Brain microvascular endothelial cell (primary cell): Measurements from ENCODE around the gene HACE1.

Source experiments
- DNase-seq: peaks from one replicate; pipeline ENCODE4 v3.0.0-alpha.2; 2020
- H3K27ac ChIP-seq: fragments of 250-450 bp; sonication (Bioruptor Pico); 2 replicates; pipeline ENCODE4 v1.5.1; 2020; ENCODE audit warnings: mild to moderate bottlenecking, moderate library complexity
- H3K27me3 ChIP-seq: fragments of 250-450 bp; sonication (Bioruptor Pico); replicated peaks from 2 replicates; pipeline ENCODE4 v1.5.1; 2020; ENCODE audit warnings: mild to moderate bottlenecking
- H3K36me3 ChIP-seq: fragments of 250-450 bp; sonication (Bioruptor Pico); replicated peaks from 2 replicates; pipeline ENCODE4 v1.5.1; 2020; ENCODE audit warnings: mild to moderate bottlenecking
- H3K4me3 ChIP-seq: 2 replicates; pipeline ENCODE4 v1.5.1; 2011; ENCODE audit warnings: low read depth, mild to moderate bottlenecking, control low read depth, low read length, moderate library complexity
- in situ Hi-C: cut with HindIII; loops from 2 replicates; pipeline ENCODE4 v1.10.0; 2017; ENCODE audit warnings: low sequenced_read_pairs, low pct_ligation_motif_present
- TF ChIP-seq, protein P1 (sequence below): IDR thresholded peaks from 2 replicates; pipeline ENCODE4 v1.5.1; 2011; ENCODE audit warnings: low read depth, mild to moderate bottlenecking, moderate library complexity, low read length, control low read depth, inconsistent platforms; ENCODE audit errors: missing control alignments

Gene HACE1

DNA sequence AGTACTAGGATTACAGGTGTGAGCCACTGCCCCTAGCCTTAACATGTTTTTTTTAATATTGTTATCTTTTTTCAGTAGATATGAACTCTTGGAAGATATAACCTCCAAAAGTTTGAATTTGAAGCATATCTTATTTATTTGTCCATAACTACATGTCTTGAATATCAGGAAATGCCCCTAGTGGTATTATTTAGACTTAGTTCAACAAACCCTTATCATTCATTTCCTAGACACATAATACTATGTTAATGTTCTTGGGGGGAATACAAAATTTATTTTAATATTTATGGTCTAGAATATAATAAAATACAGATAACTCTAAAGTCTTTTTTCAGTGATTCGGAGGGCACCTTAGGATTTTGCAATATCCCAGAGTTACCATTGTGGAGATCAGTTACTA, 160.7 kb downstream of the HACE1 start:
- in situ Hi-C loops: no loop called here
- no peaks in the 10 kb centered on the region for H3K36me3 ChIP-seq
- DNase-seq: no peak
- TF ChIP-seq, protein P1, sequence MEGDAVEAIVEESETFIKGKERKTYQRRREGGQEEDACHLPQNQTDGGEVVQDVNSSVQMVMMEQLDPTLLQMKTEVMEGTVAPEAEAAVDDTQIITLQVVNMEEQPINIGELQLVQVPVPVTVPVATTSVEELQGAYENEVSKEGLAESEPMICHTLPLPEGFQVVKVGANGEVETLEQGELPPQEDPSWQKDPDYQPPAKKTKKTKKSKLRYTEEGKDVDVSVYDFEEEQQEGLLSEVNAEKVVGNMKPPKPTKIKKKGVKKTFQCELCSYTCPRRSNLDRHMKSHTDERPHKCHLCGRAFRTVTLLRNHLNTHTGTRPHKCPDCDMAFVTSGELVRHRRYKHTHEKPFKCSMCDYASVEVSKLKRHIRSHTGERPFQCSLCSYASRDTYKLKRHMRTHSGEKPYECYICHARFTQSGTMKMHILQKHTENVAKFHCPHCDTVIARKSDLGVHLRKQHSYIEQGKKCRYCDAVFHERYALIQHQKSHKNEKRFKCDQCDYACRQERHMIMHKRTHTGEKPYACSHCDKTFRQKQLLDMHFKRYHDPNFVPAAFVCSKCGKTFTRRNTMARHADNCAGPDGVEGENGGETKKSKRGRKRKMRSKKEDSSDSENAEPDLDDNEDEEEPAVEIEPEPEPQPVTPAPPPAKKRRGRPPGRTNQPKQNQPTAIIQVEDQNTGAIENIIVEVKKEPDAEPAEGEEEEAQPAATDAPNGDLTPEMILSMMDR: no peak
- no peak overlapping the region for H3K4me3 ChIP-seq
- H3K27me3 ChIP-seq: no peaks in the 10 kb centered on the region
- H3K27ac ChIP-seq: no peak overlapping the region

DNA sequence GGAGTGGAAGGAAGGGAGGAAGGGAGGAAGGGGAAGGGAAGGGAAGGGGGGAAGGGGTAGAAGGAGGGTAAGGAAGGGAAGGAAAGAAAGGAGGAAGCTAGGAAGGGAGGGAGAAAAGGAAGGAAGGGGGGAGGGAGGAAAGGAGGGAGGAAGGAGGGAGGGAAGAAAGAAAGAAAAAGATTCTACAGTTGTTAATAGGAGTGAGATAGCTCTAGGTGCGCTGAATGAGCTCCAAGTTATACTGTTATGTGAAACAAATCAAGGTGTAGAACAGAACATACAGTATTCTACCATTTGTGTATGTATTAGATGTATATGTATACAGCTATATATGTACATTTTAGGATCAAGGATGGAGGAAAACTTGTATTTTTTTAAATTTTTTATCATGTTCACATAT, 167.7 kb downstream of the HACE1 start:
- in situ Hi-C loops: no loop called here
- Histone ChIP-seq H3K27ac (no peak overlapping the region), H3K27me3 (no peaks in the 10 kb centered on the region), H3K36me3 (no peaks in the 10 kb centered on the region), H3K4me3 (no peak overlapping the region)
- DNase-seq: no peak
- TF ChIP-seq, protein P1: no peak

DNA sequence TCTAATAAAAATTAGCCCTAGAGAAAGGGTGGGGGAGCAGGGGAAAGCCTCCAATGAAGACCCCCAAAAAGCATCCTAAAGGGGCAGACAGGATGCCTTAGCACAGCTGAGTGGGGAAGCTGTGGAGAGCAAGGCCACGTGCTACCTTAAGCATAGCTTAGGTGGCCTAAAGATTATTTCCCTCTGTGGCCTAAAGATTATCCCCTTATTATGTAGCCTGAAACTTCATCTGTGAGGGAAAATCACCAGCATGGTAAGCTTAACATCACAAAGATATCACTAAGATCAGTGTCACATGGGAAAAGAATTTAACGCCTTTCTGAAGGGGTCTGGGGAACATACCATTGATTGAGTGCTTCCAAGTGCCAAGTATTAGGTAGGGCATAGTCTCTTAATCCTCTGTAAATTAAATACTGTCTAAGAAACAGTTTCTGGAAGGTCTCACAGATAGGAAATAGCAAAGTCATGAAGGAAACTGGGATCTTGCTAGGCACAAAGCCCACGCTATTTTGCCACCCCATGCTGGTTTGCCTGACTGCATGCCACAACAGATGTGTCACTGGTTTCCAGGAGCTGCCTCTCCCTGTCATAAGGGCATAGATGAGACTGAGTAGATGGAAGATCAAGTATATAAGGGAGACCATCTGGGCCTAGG, 170.0 kb downstream of the HACE1 start:
- H3K27ac ChIP-seq: peak overlapping the region; percentile 61
- H3K4me3 ChIP-seq: no peak overlapping the region
- TF ChIP-seq, protein P1: no peak
- DNase-seq: peak; percentile 74
- no peaks in the 10 kb centered on the region for H3K36me3 ChIP-seq
- H3K27me3 ChIP-seq: no peaks in the 10 kb centered on the region
- in situ Hi-C loops: no loop called here

DNA sequence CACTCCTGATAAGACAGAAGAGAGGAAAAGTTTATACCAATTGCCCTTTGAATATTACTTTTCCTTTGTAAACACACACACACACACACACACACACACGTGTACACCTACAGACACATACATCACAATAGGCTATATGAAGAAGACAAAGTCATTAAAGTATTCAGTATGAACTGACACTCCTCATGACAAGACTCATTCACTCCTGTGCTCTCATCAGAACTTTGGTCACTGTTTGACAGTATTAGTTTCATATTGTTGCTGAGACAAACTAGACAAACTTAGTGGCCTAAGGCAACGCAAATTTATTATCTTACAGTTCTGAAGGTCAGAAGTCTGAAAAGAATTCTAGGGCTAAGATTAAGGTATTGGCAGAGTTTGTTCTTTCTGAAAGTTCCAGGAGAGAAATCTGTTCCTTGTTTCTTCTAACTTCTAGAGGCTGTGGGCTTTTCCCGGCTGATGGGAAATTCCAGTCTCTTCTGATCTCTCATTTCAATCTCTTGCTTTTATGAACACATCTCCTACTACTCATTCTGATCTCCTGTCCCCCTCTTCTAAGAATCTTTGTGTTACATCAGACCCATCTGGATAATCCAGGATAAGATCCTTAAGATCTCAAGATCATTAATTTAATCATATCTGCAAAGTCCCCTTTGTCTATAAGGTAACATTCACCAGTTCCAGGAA, 171.3 kb downstream of the HACE1 start:
- Histone ChIP-seq H3K27me3 (no peaks in the 10 kb centered on the region), H3K36me3 (no peaks in the 10 kb centered on the region), H3K27ac (no peak overlapping the region), H3K4me3 (no peak overlapping the region)
- in situ Hi-C loops: no loop called here
- TF ChIP-seq, protein P1: no peak
- DNase-seq: no peak

DNA sequence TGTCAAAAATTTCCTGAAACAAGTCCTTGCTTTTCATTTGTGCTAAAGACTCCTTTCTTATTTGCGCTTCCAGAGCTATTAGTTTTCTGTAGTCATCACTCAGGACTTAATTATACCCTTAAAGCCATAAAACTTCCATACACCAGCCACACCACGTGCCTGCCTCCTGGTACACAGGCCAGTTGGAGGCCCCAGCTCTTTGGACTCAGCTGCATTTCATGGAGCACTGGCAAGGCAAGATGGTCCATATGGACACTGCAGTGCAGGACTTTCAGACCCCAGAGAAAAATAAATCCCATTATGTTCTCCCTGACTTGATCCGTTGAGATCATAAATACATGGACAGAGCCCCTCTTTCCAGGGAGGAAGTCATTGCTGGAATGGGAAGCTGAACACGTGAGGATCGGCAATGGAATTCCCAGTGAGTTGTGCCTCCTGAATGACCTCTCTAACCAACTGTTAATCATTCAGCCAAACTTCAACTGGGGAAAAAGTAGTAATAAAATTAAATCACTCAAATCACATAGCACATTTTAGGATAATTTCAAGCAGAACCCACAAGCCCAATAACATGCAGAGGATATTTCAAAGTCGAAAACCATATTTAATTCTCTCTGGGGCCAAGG, 173.1 kb downstream of the HACE1 start:
- H3K4me3 ChIP-seq: no peak overlapping the region
- TF ChIP-seq, protein P1: no peak
- no peak for DNase-seq
- no peaks in the 10 kb centered on the region for H3K36me3 ChIP-seq
- in situ Hi-C loops: no loop called here
- no peaks in the 10 kb centered on the region for H3K27me3 ChIP-seq
- no peak overlapping the region for H3K27ac ChIP-seq
